BE2C (cell line): ENCODE results near the gene CACNB4.

Experiments used
- DNase-seq: peaks from one replicate; pipeline ENCODE4 v3.0.0-alpha.2; 2020
- H3K27me3 ChIP-seq: fragments of 250-450 bp; sonication (Bioruptor Pico); 2 replicates; pipeline ENCODE4 v1.5.1; 2020; ENCODE audit warnings: mild to moderate bottlenecking
- H3K36me3 ChIP-seq: fragments of 250-450 bp; sonication (Bioruptor Pico); 2 replicates; pipeline ENCODE4 v1.5.1; 2020; ENCODE audit warnings: mild to moderate bottlenecking
- H3K4me1 ChIP-seq: fragments of 250-450 bp; sonication (Bioruptor Pico); 2 replicates; pipeline ENCODE4 v1.5.1; 2020
- H3K4me3 ChIP-seq: 2 replicates; pipeline ENCODE4 v1.5.1; 2011; ENCODE audit warnings: low read depth, low read length
- H3K9me3 ChIP-seq: fragments of 250-450 bp; sonication (Bioruptor Pico); 2 replicates; pipeline ENCODE4 v1.5.1; 2020
- TF ChIP-seq, protein P1 (sequence below): IDR thresholded peaks from 2 replicates; pipeline ENCODE4 v1.5.1; 2012; ENCODE audit warnings: mild to moderate bottlenecking, low read depth, low read length

The CACNB4 gene

DNA sequence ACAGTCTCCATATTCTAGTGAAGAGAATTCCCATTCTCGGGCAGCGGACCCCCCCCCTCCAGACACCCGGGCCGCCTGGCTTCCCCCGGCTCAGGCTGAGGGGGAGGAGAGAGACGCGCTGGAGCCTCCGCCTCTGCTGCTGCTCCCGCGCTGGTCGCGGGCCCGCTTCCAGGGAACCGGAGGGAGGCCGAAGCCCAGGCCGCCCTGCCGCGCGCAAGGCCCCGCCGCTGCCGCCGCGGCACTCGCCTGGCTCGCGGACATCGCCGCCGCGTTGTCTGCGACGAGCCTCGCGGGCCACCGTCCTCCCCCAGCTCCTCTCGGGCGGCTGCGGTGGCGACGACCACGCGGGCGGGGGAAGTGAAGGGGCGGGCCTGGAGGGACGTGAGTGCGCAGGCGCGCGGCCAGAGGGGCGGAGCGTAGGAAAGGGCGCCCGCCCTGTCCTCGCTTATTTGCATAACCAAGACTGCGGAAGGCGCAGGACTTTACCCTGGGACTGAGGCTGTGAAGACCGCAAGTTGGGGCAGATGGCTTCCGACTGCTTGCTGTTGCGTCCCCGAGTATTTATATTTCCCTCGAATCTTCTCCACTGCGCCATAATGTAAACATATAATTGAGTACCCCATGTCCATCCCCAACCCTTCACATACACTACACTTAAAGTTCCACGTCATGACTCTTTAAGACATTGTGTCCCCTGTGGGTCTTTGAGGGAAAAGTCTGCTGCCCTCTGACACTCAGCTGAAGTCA lies 270.5 kb downstream of the CACNB4 start, which contains the start of gene ARL5A:
Gene ARL5A, minus strand, starts transcription at position 279 of the 747 bp plus-strand sequence. Its CDS starts 245 bp downstream, at position 34.
- DNase-seq: peak; percentile 87
- Histone ChIP-seq H3K27me3 (no peaks in the 10 kb centered on the region), H3K36me3 (no peaks in the 10 kb centered on the region), H3K4me1 (no peaks in the 10 kb centered on the region), H3K9me3 (no peaks in the 10 kb centered on the region), H3K4me3 (peak within 1 kb of the TSS; percentile 82)
- TF ChIP-seq, protein P1, sequence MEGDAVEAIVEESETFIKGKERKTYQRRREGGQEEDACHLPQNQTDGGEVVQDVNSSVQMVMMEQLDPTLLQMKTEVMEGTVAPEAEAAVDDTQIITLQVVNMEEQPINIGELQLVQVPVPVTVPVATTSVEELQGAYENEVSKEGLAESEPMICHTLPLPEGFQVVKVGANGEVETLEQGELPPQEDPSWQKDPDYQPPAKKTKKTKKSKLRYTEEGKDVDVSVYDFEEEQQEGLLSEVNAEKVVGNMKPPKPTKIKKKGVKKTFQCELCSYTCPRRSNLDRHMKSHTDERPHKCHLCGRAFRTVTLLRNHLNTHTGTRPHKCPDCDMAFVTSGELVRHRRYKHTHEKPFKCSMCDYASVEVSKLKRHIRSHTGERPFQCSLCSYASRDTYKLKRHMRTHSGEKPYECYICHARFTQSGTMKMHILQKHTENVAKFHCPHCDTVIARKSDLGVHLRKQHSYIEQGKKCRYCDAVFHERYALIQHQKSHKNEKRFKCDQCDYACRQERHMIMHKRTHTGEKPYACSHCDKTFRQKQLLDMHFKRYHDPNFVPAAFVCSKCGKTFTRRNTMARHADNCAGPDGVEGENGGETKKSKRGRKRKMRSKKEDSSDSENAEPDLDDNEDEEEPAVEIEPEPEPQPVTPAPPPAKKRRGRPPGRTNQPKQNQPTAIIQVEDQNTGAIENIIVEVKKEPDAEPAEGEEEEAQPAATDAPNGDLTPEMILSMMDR: no peak

DNA sequence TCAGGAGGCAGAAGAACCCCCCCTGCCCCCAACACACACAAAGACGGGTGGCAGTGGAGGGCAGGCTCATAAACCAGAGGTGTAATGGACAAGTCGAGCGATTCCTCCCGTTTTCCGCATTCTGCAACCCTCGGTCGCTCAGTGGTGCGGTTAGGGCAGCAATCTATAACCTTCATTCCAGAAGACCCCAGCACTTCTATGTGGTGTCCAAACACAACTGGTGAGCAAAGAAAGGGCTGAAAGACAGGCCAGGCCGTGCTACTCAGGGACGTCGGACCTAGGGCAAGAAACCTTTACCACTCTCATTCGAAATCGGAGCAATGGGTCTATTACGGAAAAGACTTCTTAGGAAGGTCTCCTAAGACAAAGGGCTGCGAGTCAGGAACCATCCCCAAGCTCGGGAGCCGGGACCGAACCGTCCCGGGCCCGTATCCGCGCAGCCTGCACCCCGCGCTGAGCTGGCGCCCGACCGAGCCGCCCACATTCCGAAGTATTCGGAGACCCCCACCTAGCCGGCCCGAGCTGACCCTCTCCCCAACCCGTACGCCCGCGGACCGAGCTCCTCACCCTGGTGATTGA lies 271.2 kb downstream of the CACNB4 start:
- peak; percentile 8 for DNase-seq
- TF ChIP-seq, protein P1: no peak
- H3K4me1 ChIP-seq: no peaks in the 10 kb centered on the region
- no peaks in the 10 kb centered on the region for H3K27me3 ChIP-seq
- H3K9me3 ChIP-seq: no peaks in the 10 kb centered on the region
- peak overlapping the region; percentile 82 for H3K4me3 ChIP-seq
- no peaks in the 10 kb centered on the region for H3K36me3 ChIP-seq

DNA sequence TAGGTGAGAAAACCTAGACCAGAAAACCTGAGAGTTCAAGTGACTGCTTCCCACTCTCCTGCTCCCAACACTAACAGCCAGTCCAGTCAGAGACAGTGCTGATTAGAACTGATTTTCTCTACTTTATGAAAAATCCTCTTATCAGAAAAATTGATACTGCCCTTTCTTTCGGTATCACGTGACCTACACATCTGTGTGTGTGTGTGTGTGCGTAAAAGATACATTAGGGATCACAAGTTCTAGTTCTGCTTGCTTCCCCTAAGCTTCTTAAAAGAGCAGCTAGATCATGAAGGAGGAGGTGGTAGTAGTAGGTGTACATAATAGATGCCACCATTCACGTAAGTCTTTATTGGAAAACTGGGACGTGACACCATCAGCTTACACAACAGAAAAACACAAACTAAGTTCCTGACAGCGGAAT lies 272.1 kb downstream of the CACNB4 start:
- Histone ChIP-seq H3K36me3 (no peaks in the 10 kb centered on the region), H3K27me3 (no peaks in the 10 kb centered on the region), H3K4me1 (no peaks in the 10 kb centered on the region), H3K4me3 (peak overlapping the region; percentile 82), H3K9me3 (no peaks in the 10 kb centered on the region)
- DNase-seq: no peak
- TF ChIP-seq, protein P1: no peak

DNA sequence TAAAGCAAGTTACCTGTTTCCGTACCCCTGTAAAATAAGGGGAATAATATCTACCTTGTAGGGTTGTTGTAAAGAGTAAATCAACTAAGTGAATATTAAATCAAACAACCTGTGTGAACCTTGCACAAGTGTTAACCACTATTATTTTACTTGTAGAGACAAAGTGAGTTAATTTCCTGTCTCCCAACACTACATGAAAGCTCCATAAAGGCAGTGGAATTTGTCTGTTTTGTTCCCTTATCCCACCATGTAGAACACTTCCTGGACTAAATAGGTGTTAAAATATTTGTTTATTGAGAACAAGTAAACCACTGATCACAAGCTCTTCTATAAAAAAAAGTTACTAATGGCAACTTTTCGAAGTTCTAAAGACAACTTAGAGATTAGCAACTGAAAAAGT lies 274.0 kb downstream of the CACNB4 start:
- no peak overlapping the region for H3K4me3 ChIP-seq
- TF ChIP-seq, protein P1: no peak
- H3K9me3 ChIP-seq: no peaks in the 10 kb centered on the region
- no peak for DNase-seq
- H3K36me3 ChIP-seq: no peaks in the 10 kb centered on the region
- no peaks in the 10 kb centered on the region for H3K27me3 ChIP-seq
- no peaks in the 10 kb centered on the region for H3K4me1 ChIP-seq

DNA sequence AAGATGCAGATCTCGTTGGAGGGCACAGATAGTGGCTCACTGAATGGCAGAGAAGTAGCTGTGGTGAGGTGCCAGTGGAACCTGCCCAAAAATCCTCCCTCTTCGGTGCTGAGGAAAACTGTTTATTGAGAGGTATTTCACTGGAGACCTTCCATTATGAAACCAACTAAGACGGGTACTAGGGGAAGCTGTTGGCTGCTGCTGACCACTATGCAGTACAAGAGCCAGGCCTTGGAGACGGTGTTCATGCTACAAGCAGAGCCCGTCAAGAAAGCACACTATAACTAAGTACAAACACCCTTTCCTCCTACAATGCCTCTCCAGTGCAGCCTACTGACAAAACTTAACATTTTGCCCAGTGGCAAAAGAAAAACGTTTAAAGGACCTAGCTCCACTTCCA lies 275.2 kb downstream of the CACNB4 start:
- H3K27me3 ChIP-seq: no peaks in the 10 kb centered on the region
- DNase-seq: no peak
- no peak overlapping the region for H3K4me3 ChIP-seq
- TF ChIP-seq, protein P1: no peak
- H3K36me3 ChIP-seq: no peaks in the 10 kb centered on the region
- H3K9me3 ChIP-seq: no peaks in the 10 kb centered on the region
- H3K4me1 ChIP-seq: no peaks in the 10 kb centered on the region

DNA sequence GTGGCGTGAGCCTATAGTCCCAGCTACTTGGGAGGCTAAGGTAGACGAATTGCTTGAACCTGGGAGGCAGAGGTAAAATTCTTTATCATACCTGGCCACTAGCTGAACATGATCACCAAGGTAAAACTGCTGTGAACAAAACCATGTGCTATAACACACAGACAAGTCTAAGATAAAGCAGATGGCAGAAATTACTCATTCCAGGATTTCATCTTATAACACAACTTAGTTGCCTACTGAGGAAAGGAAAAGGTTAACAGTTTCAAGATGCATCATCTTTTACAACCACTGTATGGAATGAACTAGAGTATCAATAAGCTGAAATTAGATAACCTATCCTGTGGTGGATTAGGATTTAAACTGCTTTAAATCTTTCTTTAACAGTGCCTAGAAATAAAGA lies 278.9 kb downstream of the CACNB4 start:
- TF ChIP-seq, protein P1: no peak
- H3K27me3 ChIP-seq: no peaks in the 10 kb centered on the region
- H3K4me3 ChIP-seq: no peak overlapping the region
- H3K36me3 ChIP-seq: no peaks in the 10 kb centered on the region
- DNase-seq: no peak
- H3K4me1 ChIP-seq: no peaks in the 10 kb centered on the region
- no peaks in the 10 kb centered on the region for H3K9me3 ChIP-seq
